ENCODE results near the gene IFNA8. TPM values are rescaled to one million over a fixed set of nuclear protein-coding genes. Genes with fewer than 3 reads are reported as not detected.

The IFNA8 gene
- not detected in 2 replicates for total RNA-seq

GRCh38 chr9:21408817-21409216 is at the start of gene IFNA8:
TSS of gene IFNA8 (plus strand) at chr9:21409117. CDS start at chr9:21409177, 60 bp downstream.

GRCh38 chr9:21367957-21368356 is 41.0 kb upstream of the IFNA8 start, which contains the start of gene IFNA13:
TSS of gene IFNA13 (minus strand) at chr9:21368057. CDS start at chr9:21368010, 47 bp downstream.

GRCh38 chr9:21385131-21385670 is 23.7 kb upstream of the IFNA8 start, which contains the start of gene IFNA2:
TSS of gene IFNA2 (minus strand) at chr9:21385398. CDS start at chr9:21385329, 69 bp downstream.

GRCh38 chr9:21440139-21440538 is 31.2 kb downstream of the IFNA8 start, which contains the start of gene IFNA1:
TSS of gene IFNA1 (plus strand) at chr9:21440439. CDS start at chr9:21440508, 69 bp downstream.

Other genes with a start within 250 kb of the IFNA8 start
- gene IFNA21, start 242.5 kb upstream of the IFNA8 start, total RNA-seq, result not detected in 2 replicates
- not detected in 2 replicates for gene IFNA4, start 221.5 kb upstream of the IFNA8 start, total RNA-seq
- gene IFNA7, start 206.9 kb upstream of the IFNA8 start, total RNA-seq, result not detected in 2 replicates
- gene IFNA10, start 202.0 kb upstream of the IFNA8 start, total RNA-seq, result not detected in 2 replicates
- gene IFNA16, start 191.8 kb upstream of the IFNA8 start, total RNA-seq, result not detected in 2 replicates
- not detected in 2 replicates for gene IFNA17, start 180.9 kb upstream of the IFNA8 start, total RNA-seq
- gene IFNA14, start 169.1 kb upstream of the IFNA8 start, total RNA-seq, result not detected in 2 replicates
- not detected in 2 replicates for gene IFNA5, start 103.8 kb upstream of the IFNA8 start, total RNA-seq
- gene KLHL9, start 73.7 kb upstream of the IFNA8 start, total RNA-seq, result 38.0 and 50.1 TPM in 2 replicates
- gene IFNA6, start 58.2 kb upstream of the IFNA8 start, total RNA-seq, result not detected in 2 replicates
- gene IFNA13, start 41.1 kb upstream of the IFNA8 start, total RNA-seq, result not detected in 2 replicates
- not detected in 2 replicates for gene IFNA2, start 23.7 kb upstream of the IFNA8 start, total RNA-seq
- not detected in 2 replicates for gene IFNA1, start 31.3 kb downstream of the IFNA8 start, total RNA-seq
- gene IFNE, start 73.2 kb downstream of the IFNA8 start, total RNA-seq, result 25.8 and 61.8 TPM in 2 replicates

Measured in smooth muscle cell of the umbilical artery (primary cell).